CD4-positive, alpha-beta T cell (primary cell): ENCODE results near the gene WFIKKN2. TPM values are rescaled to one million over a fixed set of nuclear protein-coding genes. Genes with fewer than 3 reads are reported as not detected.

Source experiments
- ATAC-seq: fragments of 200-7000 bp; cut with Tn5 transposase; one replicate; pipeline ENCODE4 v1.10.0; 2022; ENCODE audit warnings: mild to moderate bottlenecking; ENCODE audit not compliant: poor library complexity
- CTCF ChIA-PET: fragments of 350-600 bp; sonication (Branson Sonifier 250); formaldehyde crosslinking; loops from one replicate; lab custom pipeline; 2021; ENCODE audit warnings: antibody characterized with exemption, inconsistent platforms; lab: Charles Lee
- POLR2A ChIA-PET: fragments of 350-600 bp; sonication (Branson Sonifier 250); formaldehyde crosslinking; loops from one replicate; lab custom pipeline; 2021; ENCODE audit warnings: antibody characterized with exemption, inconsistent platforms; lab: Charles Lee
- DNase-seq, 14 experiments: peaks; one replicate each; pipeline ENCODE4 v3.0.0-alpha.2; 2013 to 2020; ENCODE audit warnings: mixed read lengths in 2 of 14
- H3K27ac ChIP-seq, 2 donors: one replicate each; pipeline versions ENCODE4 v1.5.1 to v1.7.0; 2013; ENCODE audit warnings: low read length in 2 of 2, low read depth in 1 of 2, mild to moderate bottlenecking in 1 of 2
- H3K27me3 ChIP-seq, 2 experiments: 1 replicate in 1 of 2; 2 replicates in 1 of 2; pipeline versions ENCODE4 v1.6.1 to v1.7.0; 2013; ENCODE audit warnings: low read length in 2 of 2, control low read depth in 1 of 2, mild to moderate bottlenecking in 1 of 2, moderate library complexity in 1 of 2; ENCODE audit not compliant: insufficient read depth in 2 of 2, control insufficient read depth in 1 of 2
- H3K36me3 ChIP-seq: one replicate; pipeline ENCODE4 v1.6.1; 2013; ENCODE audit warnings: low read length, control low read depth; ENCODE audit not compliant: insufficient read depth
- H3K4me1 ChIP-seq: one replicate; pipeline ENCODE4 v1.6.1; 2013; ENCODE audit warnings: low read length, control low read depth; ENCODE audit not compliant: insufficient read depth
- H3K4me3 ChIP-seq: one replicate; pipeline ENCODE4 v1.5.1; 2013; ENCODE audit warnings: mild to moderate bottlenecking, low read length, moderate library complexity
- H3K9me3 ChIP-seq, 2 experiments: 1 replicate in 1 of 2; 2 replicates in 1 of 2; pipeline versions ENCODE4 v1.6.1 to v1.7.0; 2013; ENCODE audit warnings: low read length in 2 of 2, mild to moderate bottlenecking in 2 of 2, control low read depth in 1 of 2, moderate library complexity in 1 of 2; ENCODE audit not compliant: control insufficient read depth in 1 of 2, insufficient read depth in 1 of 2
- H3K27ac Mint-ChIP-seq: one replicate; pipeline ENCODE4 v1.8.0; 2020; ENCODE audit warnings: mixed read lengths
- H3K27me3 Mint-ChIP-seq: one replicate; pipeline ENCODE4 v1.8.0; 2021; ENCODE audit warnings: mixed read lengths
- H3K36me3 Mint-ChIP-seq: one replicate; pipeline ENCODE4 v1.8.0; 2021; ENCODE audit warnings: low read depth, mixed read lengths
- H3K4me1 Mint-ChIP-seq: one replicate; pipeline ENCODE4 v1.8.0; 2021; ENCODE audit warnings: low read depth, mixed read lengths
- H3K4me3 Mint-ChIP-seq: one replicate; pipeline ENCODE4 v1.8.0; 2020; ENCODE audit warnings: mild to moderate bottlenecking, mixed read lengths
- H3K9me3 Mint-ChIP-seq: one replicate; pipeline ENCODE4 v1.8.0; 2020; ENCODE audit warnings: mixed read lengths
- intact Hi-C, 2 experiments: fragments of 100-400 bp; cut with DNase I in 1 of 2; cut with micrococcal nuclease in 1 of 2; formaldehyde crosslinking; loops; one replicate each; pipeline versions ENCODE4 v1.15.1 to v1.9.0; 2023 to 2025; cut with DNase I, micrococcal nuclease
- total RNA-seq, 174 experiments: library from RNA in 2 of 174; stranded (reverse) in 2 of 174; gene quantifications; one replicate each; pipeline ENCODE4 v1.2.3 and lab custom pipeline; 2021 to 2026
- TF ChIP-seq, protein P1 (sequence below): fragments of 200-600 bp; IDR thresholded peaks from one replicate; pipeline ENCODE4 v1.8.0; 2022; ENCODE audit warnings: antibody characterized with exemption, mild to moderate bottlenecking

The WFIKKN2 gene
- total RNA-seq, 2 experiments from 2014 or later: not detected

DNA sequence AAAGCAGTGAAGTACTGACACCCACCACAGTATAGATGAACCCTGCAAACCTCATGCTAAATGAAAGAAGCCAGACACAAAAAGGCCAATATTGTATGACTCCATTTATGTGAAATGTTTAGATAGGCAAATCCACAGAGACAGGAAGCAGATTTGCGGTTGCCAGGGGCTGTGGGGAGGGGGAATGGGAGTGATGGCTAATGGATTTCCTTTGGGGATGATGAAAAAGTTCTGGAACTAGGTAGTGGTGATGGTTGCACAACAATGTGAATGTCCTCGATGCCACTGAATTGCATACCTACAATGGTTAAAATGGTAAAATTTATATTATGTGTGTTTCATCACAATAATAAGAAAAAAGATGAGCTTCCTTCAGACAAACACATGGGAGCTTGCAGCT, 28.4 kb upstream of the WFIKKN2 start:
- H3K9me3 Mint-ChIP-seq: no peaks in the 10 kb centered on the region
- no peaks in the 10 kb centered on the region for H3K27me3 Mint-ChIP-seq
- H3K4me1 Mint-ChIP-seq: no peaks in the 10 kb centered on the region
- no peak overlapping the region for H3K27ac Mint-ChIP-seq
- Histone ChIP-seq H3K4me3 (no peak overlapping the region), H3K9me3 (no peaks in the 10 kb centered on the region), H3K27ac (no peak overlapping the region), H3K36me3 (no peaks in the 10 kb centered on the region), H3K4me1 (no peaks in the 10 kb centered on the region), H3K27me3 (no peaks in the 10 kb centered on the region)
- TF ChIP-seq, protein P1, sequence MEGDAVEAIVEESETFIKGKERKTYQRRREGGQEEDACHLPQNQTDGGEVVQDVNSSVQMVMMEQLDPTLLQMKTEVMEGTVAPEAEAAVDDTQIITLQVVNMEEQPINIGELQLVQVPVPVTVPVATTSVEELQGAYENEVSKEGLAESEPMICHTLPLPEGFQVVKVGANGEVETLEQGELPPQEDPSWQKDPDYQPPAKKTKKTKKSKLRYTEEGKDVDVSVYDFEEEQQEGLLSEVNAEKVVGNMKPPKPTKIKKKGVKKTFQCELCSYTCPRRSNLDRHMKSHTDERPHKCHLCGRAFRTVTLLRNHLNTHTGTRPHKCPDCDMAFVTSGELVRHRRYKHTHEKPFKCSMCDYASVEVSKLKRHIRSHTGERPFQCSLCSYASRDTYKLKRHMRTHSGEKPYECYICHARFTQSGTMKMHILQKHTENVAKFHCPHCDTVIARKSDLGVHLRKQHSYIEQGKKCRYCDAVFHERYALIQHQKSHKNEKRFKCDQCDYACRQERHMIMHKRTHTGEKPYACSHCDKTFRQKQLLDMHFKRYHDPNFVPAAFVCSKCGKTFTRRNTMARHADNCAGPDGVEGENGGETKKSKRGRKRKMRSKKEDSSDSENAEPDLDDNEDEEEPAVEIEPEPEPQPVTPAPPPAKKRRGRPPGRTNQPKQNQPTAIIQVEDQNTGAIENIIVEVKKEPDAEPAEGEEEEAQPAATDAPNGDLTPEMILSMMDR: no peak
- DNase-seq (no peak), ATAC-seq (no peak)
- H3K36me3 Mint-ChIP-seq: no peaks in the 10 kb centered on the region
- intact Hi-C loops: no loop called here
- ChIA-PET CTCF (no interaction called here), POLR2A (no interaction called here)
- no peak overlapping the region for H3K4me3 Mint-ChIP-seq

DNA sequence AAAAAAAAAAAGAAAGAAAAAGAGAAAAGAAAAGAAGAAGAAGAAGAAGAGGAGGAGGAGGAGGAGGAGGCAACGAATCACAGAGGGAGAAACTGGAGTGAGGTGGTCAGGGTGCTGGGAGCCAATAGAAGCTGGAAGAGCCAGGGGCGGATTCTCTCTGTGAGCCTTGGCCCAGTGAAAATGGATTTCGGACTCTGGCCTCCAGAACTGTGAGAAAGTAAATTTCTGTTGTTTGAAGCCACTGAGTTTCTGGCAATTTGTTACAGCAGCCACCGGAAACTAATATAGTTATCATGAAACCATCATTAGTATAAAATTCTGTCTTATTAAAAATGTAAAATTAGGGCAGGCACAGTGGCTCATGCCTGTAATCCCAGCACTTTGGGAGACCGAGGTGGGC, 27.7 kb upstream of the WFIKKN2 start:
- H3K9me3 Mint-ChIP-seq: no peaks in the 10 kb centered on the region
- no peaks in the 10 kb centered on the region for H3K27me3 ChIP-seq
- no peaks in the 10 kb centered on the region for H3K9me3 ChIP-seq
- H3K4me1 Mint-ChIP-seq: no peaks in the 10 kb centered on the region
- DNase-seq: no peak
- no peaks in the 10 kb centered on the region for H3K4me1 ChIP-seq
- no peaks in the 10 kb centered on the region for H3K36me3 ChIP-seq
- ChIA-PET CTCF (no interaction called here), POLR2A (no interaction called here)
- no peak overlapping the region for H3K27ac Mint-ChIP-seq
- H3K27ac ChIP-seq: no peak overlapping the region
- H3K4me3 Mint-ChIP-seq: no peak overlapping the region
- no peak overlapping the region for H3K4me3 ChIP-seq
- intact Hi-C loops: no loop called here
- H3K36me3 Mint-ChIP-seq: no peaks in the 10 kb centered on the region
- no peaks in the 10 kb centered on the region for H3K27me3 Mint-ChIP-seq
- ATAC-seq: no peak
- TF ChIP-seq, protein P1: no peak

DNA sequence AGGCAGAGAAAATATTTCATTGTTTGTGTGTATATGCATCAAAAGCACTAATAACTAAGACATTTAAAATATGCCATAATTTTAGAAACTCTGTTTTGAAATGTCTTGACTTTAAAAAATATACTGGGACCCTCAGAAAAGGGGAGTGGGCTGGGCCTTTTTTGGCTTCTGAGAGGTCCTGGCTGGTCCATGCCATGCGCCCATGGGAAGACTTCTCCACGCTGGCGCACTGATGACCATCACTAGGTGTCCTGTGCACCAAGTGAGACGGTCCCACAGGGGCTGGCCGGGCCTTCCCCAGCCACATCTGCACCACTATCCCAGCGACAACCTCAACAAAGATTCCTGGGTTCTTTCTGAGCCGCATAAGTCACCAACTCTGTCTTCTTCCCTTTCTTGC, 27.0 kb upstream of the WFIKKN2 start:
- Mint-ChIP-seq H3K36me3 (no peaks in the 10 kb centered on the region), H3K9me3 (no peaks in the 10 kb centered on the region), H3K27me3 (no peaks in the 10 kb centered on the region), H3K4me3 (no peak overlapping the region), H3K4me1 (no peaks in the 10 kb centered on the region), H3K27ac (no peak overlapping the region)
- no peak overlapping the region for H3K4me3 ChIP-seq
- no peaks in the 10 kb centered on the region for H3K9me3 ChIP-seq
- no peak for ATAC-seq
- DNase-seq: no peak
- no peaks in the 10 kb centered on the region for H3K27me3 ChIP-seq
- intact Hi-C loops: no loop called here
- no peaks in the 10 kb centered on the region for H3K4me1 ChIP-seq
- TF ChIP-seq, protein P1: no peak
- no peaks in the 10 kb centered on the region for H3K36me3 ChIP-seq
- H3K27ac ChIP-seq: no peak overlapping the region
- POLR2A ChIA-PET: no interaction called here
- CTCF ChIA-PET: no interaction called here
